Ascending aorta (tissue), 1 donor: ENCODE results near the gene EIF3CL. TPM values are rescaled to one million over a fixed set of nuclear protein-coding genes. Genes with fewer than 3 reads are reported as not detected.

ENCODE experiments used
- total RNA-seq: library from RNA; depleted of rRNA; stranded (reverse); fragments of >200 nt; gene quantifications from one replicate; pipeline ENCODE4 v1.1.0, GENCODE V29; 2016

Gene EIF3CL
- total RNA-seq, 1 donor from 2014 or later, result 200 TPM

Other genes with a start within 250 kb of the EIF3CL start
- gene XPO6, start 191.9 kb downstream of the EIF3CL start, total RNA-seq, result 180 TPM
- gene SBK1, start 111.3 kb downstream of the EIF3CL start, total RNA-seq, result not detected
- gene NPIPB6, start 40.3 kb downstream of the EIF3CL start, total RNA-seq, result 1.7 TPM
- gene NPIPB7, start 68.5 kb upstream of the EIF3CL start, total RNA-seq, result not detected
- gene CLN3, start 88.2 kb upstream of the EIF3CL start, total RNA-seq, result 16.1 TPM
- 1.2 TPM for gene APOBR, start 90.8 kb upstream of the EIF3CL start, total RNA-seq
- gene IL27, start 103.0 kb upstream of the EIF3CL start, total RNA-seq, result not detected
- gene NUPR1, start 135.1 kb upstream of the EIF3CL start, total RNA-seq, result 290 TPM
- gene SGF29, start 150.1 kb upstream of the EIF3CL start, total RNA-seq, result 14.0 TPM
- 4.3 TPM for gene SULT1A2, start 193.2 kb upstream of the EIF3CL start, total RNA-seq
- gene SULT1A1, start 206.2 kb upstream of the EIF3CL start, total RNA-seq, result 46.2 TPM
- gene NPIPB8, start 234.2 kb upstream of the EIF3CL start, total RNA-seq, result not detected